GM12892 (cell line): ENCODE measurements around the gene SCAF11.
"Not testable (repeated sequence)": the region's sequence is repeated elsewhere in the genome, so short reads cannot be mapped to it uniquely, and the experiment has no call there.

Experiments used
- POLR2A ChIP-seq: IDR thresholded peaks from 2 replicates; pipeline ENCODE4 v1.6.1; 2011; ENCODE audit warnings: low read depth, low read length, control low read depth
- TAF1 ChIP-seq: IDR thresholded peaks from 2 replicates; pipeline ENCODE4 v1.6.1; 2011; ENCODE audit warnings: low read depth, mild to moderate bottlenecking, control low read depth, low read length, borderline replicate concordance

- TF ChIP-seq POLR2A, TAF1: not testable (repeated sequence)
Observed at GRCh38 chr12:46018712-46019111, 28.3 kb upstream of the SCAF11 start.
